SK-N-SH treated with all-trans-retinoic acid at 6 μM for 48 hours (cell line): ENCODE measurements around the gene GLIS1.
A peak's percentile ranks its signal among the peaks of the same experiment; 100 is the strongest.

ENCODE experiments used
- ATAC-seq: fragments of 200-7000 bp; cut with Tn5 transposase; 3 replicates; pipeline ENCODE4 v1.9.1; 2020; ENCODE audit warnings: mild to moderate bottlenecking, moderate library complexity
- ARNTL ChIP-seq: fragments of 450-650 bp; formaldehyde crosslinking; IDR thresholded peaks from 2 replicates; pipeline ENCODE4 v1.5.0; 2020; ENCODE audit warnings: low read depth, mild to moderate bottlenecking, moderate library complexity, borderline replicate concordance
- BACH2 ChIP-seq: fragments of 250-450 bp; sonication (Bioruptor Pico); IDR thresholded peaks from 2 replicates; pipeline ENCODE4 v1.9.0; 2021; ENCODE audit warnings: mild to moderate bottlenecking, borderline replicate concordance
- CREB5 ChIP-seq: fragments of 250-450 bp; sonication (Bioruptor Pico); IDR thresholded peaks from 2 replicates; pipeline ENCODE4 v1.5.1; 2020; ENCODE audit warnings: low read depth, mild to moderate bottlenecking, moderate library complexity
- CSDC2 ChIP-seq: fragments of 250-450 bp; sonication (Bioruptor Pico); IDR thresholded peaks from 2 replicates; pipeline ENCODE4 v1.5.0; 2020; ENCODE audit warnings: mild to moderate bottlenecking, moderate library complexity
- CSRNP3 ChIP-seq: fragments of 250-450 bp; sonication (Bioruptor Pico); IDR thresholded peaks from 2 replicates; pipeline ENCODE4 v1.5.1; 2021; ENCODE audit warnings: mild to moderate bottlenecking, moderate library complexity
- ESRRG ChIP-seq: fragments of 250-450 bp; sonication (Bioruptor Pico); IDR thresholded peaks from 2 replicates; pipeline ENCODE4 v1.6.1; 2021; ENCODE audit warnings: mild to moderate bottlenecking
- GLIS3 ChIP-seq: fragments of 250-450 bp; sonication (Bioruptor Pico); IDR thresholded peaks from 2 replicates; pipeline ENCODE4 v1.5.0; 2020; ENCODE audit warnings: mild to moderate bottlenecking, moderate library complexity
- OSR1 ChIP-seq: fragments of 250-450 bp; sonication (Bioruptor Pico); IDR thresholded peaks from 2 replicates; pipeline ENCODE4 v1.8.0; 2022; ENCODE audit warnings: moderate library complexity, mild to moderate bottlenecking, inconsistent platforms
- PATZ1 ChIP-seq: fragments of 250-450 bp; sonication (Bioruptor Pico); IDR thresholded peaks from 2 replicates; pipeline ENCODE4 v1.8.0; 2020; ENCODE audit warnings: mild to moderate bottlenecking, moderate library complexity, borderline replicate concordance
- POU6F1 ChIP-seq: fragments of 250-450 bp; sonication (Bioruptor Pico); IDR thresholded peaks from 2 replicates; pipeline ENCODE4 v1.8.0; 2021; ENCODE audit warnings: low read depth, mild to moderate bottlenecking, moderate library complexity, borderline replicate concordance
- PPARA ChIP-seq: fragments of 250-450 bp; sonication (Bioruptor Pico); IDR thresholded peaks from 2 replicates; pipeline ENCODE4 v1.5.0; 2020; ENCODE audit warnings: mild to moderate bottlenecking, borderline replicate concordance
- RARB ChIP-seq: fragments of 250-450 bp; sonication (Bioruptor Pico); IDR thresholded peaks from 2 replicates; pipeline ENCODE4 v1.8.0; 2021; ENCODE audit warnings: mild to moderate bottlenecking, moderate library complexity
- SNAI2 ChIP-seq: fragments of 250-450 bp; sonication (Bioruptor Pico); IDR thresholded peaks from 2 replicates; pipeline ENCODE4 v1.5.0; 2020; ENCODE audit warnings: mild to moderate bottlenecking, moderate library complexity
- TCF4 ChIP-seq: fragments of 250-450 bp; sonication (Bioruptor Pico); IDR thresholded peaks from 2 replicates; pipeline ENCODE4 v1.8.0; 2021; ENCODE audit warnings: mild to moderate bottlenecking, moderate library complexity, borderline replicate concordance
- TOX ChIP-seq: fragments of 250-450 bp; sonication (Bioruptor Pico); IDR thresholded peaks from 2 replicates; pipeline ENCODE4 v1.8.0; 2021; ENCODE audit warnings: mild to moderate bottlenecking, moderate library complexity, borderline replicate concordance
- TSHZ2 ChIP-seq: fragments of 250-450 bp; sonication (Bioruptor Pico); IDR thresholded peaks from 2 replicates; pipeline ENCODE4 v1.5.0; 2020; ENCODE audit warnings: mild to moderate bottlenecking, moderate library complexity
- ZC3H10 ChIP-seq: fragments of 250-450 bp; sonication (Bioruptor Pico); IDR thresholded peaks from 2 replicates; pipeline ENCODE4 v1.5.1; 2021; ENCODE audit warnings: mild to moderate bottlenecking, moderate library complexity
- ZFP3 ChIP-seq: fragments of 250-450 bp; sonication (Bioruptor Pico); IDR thresholded peaks from 2 replicates; pipeline ENCODE4 v1.5.0; 2020; ENCODE audit warnings: mild to moderate bottlenecking, moderate library complexity
- ZFP30 ChIP-seq: fragments of 450-650 bp; formaldehyde crosslinking; IDR thresholded peaks from 2 replicates; pipeline ENCODE4 v1.5.0; 2022; ENCODE audit warnings: mild to moderate bottlenecking, moderate library complexity
- ZNF565 ChIP-seq: fragments of 450-650 bp; formaldehyde crosslinking; conservative IDR thresholded peaks from 2 replicates; pipeline ENCODE4 v1.5.0; 2020; ENCODE audit warnings: low read depth, mild to moderate bottlenecking, moderate library complexity
- ZNF70 ChIP-seq: fragments of 450-650 bp; formaldehyde crosslinking; IDR thresholded peaks from 2 replicates; pipeline ENCODE4 v1.5.0; 2020; ENCODE audit warnings: mild to moderate bottlenecking, moderate library complexity
- ZNF8 ChIP-seq: fragments of 450-650 bp; formaldehyde crosslinking; IDR thresholded peaks from 2 replicates; pipeline ENCODE4 v1.5.0; 2020; ENCODE audit warnings: mild to moderate bottlenecking, moderate library complexity

GLIS1 gene

GRCh38 chr1:53617851-53618499 lies 121.0 kb downstream of the GLIS1 start:
- TF ChIP-seq OSR1 (CRISPR knock-in tag) (no peak), GLIS3 (CRISPR knock-in tag) (no peak), TSHZ2 (no peak)
- TF ChIP-seq, all 23 proteins: peak for 0
- ATAC-seq = no peak

GRCh38 chr1:53617382-53617781 lies 121.6 kb downstream of the GLIS1 start:
- no peak for ATAC-seq
- TF ChIP-seq OSR1 (CRISPR knock-in tag) = no peak
- no peak for TF ChIP-seq ZNF70
- no peak for TF ChIP-seq TCF4
- TF ChIP-seq POU6F1 (CRISPR knock-in tag) = no peak
- TF ChIP-seq TOX (CRISPR knock-in tag) = no peak
- TF ChIP-seq ZNF8 (CRISPR knock-in tag) = no peak
- no peak for TF ChIP-seq SNAI2
- TF ChIP-seq ZNF565 (CRISPR knock-in tag) = no peak
- no peak for TF ChIP-seq ZFP30 (CRISPR knock-in tag)
- no peak for TF ChIP-seq RARB (CRISPR knock-in tag)
- TF ChIP-seq ZC3H10 (CRISPR knock-in tag) = no peak
- TF ChIP-seq ZFP3 (CRISPR knock-in tag) = no peak
- no peak for TF ChIP-seq ESRRG (CRISPR knock-in tag)
- no peak for TF ChIP-seq ARNTL (CRISPR knock-in tag)
- no peak for TF ChIP-seq PPARA (CRISPR knock-in tag)
- no peak for TF ChIP-seq CSDC2 (CRISPR knock-in tag)
- no peak for TF ChIP-seq BACH2 (CRISPR knock-in tag)

- peak; percentile 53; the same call in 2 of the 3 replicates for ATAC-seq
- no peak for TF ChIP-seq ARNTL (CRISPR knock-in tag)
- no peak for TF ChIP-seq ZNF70
- no peak for TF ChIP-seq ESRRG (CRISPR knock-in tag)
- TF ChIP-seq ZFP30 (CRISPR knock-in tag) = no peak
- TF ChIP-seq ZNF8 (CRISPR knock-in tag) = no peak
- TF ChIP-seq POU6F1 (CRISPR knock-in tag) = no peak
- no peak for TF ChIP-seq BACH2 (CRISPR knock-in tag)
- TF ChIP-seq ZC3H10 (CRISPR knock-in tag) = no peak
- TF ChIP-seq CREB5 (CRISPR knock-in tag) = no peak
- TF ChIP-seq TCF4 = no peak
- TF ChIP-seq GLIS3 (CRISPR knock-in tag) = no peak
- TF ChIP-seq CSRNP3 (CRISPR knock-in tag) = no peak
- no peak for TF ChIP-seq SNAI2
- TF ChIP-seq OSR1 (CRISPR knock-in tag) = no peak
- no peak for TF ChIP-seq PATZ1
- no peak for TF ChIP-seq PPARA (CRISPR knock-in tag)
- no peak for TF ChIP-seq RARB (CRISPR knock-in tag)
- TF ChIP-seq TOX (CRISPR knock-in tag) = no peak
- no peak for TF ChIP-seq TSHZ2
- TF ChIP-seq ZNF565 (CRISPR knock-in tag) = no peak
Measured at GRCh38 chr1:53616927-53617326, 122.0 kb downstream of the GLIS1 start.
